IMR-90 (cell line): ENCODE results near the gene CEP85. TPM values are rescaled to one million over a fixed set of nuclear protein-coding genes. Genes with fewer than 3 reads are reported as not detected.

Experiments used
- ATAC-seq: fragments of 200-7000 bp; cut with Tn5 transposase; 2 replicates; pipeline ENCODE4 v1.9.1; 2020; ENCODE audit warnings: low read depth, mild to moderate bottlenecking, moderate library complexity
- BruUV-seq: library from RNA; stranded (reverse); fragments of 400-500 nt; replicated peaks from 2 replicates; lab custom pipeline; 2021; lab: Mats Ljungman, UMichigan
- CTCF ChIA-PET: fragments of 300-600 bp; formaldehyde crosslinking; extraction: SDS; loops from one replicate; lab custom pipeline; 2021; ENCODE audit warnings: antibody characterized with exemption; lab: Yijun Ruan, JAX
- POLR2A ChIA-PET: fragments of 300-600 bp; sonication (Branson Sonifier 250); formaldehyde crosslinking; loops from one replicate; lab custom pipeline; 2022; ENCODE audit warnings: antibody characterized with exemption; ENCODE audit not compliant: unreplicated experiment; lab: Charles Lee
- DNase-seq: peaks from one replicate; pipeline ENCODE4 v3.0.0; 2013
- H2AFZ ChIP-seq: replicated peaks from 2 replicates; pipeline ENCODE3; 2013; ENCODE audit warnings: low read length, mild to moderate bottlenecking; ENCODE audit not compliant: poor library complexity
- H2AK5ac ChIP-seq: 2 replicates; pipeline ENCODE4 v1.6.1; 2013; ENCODE audit warnings: low read depth, low read length, inconsistent platforms
- H2AK9ac ChIP-seq: replicated peaks from 2 replicates; pipeline ENCODE3; 2013; ENCODE audit warnings: mild to moderate bottlenecking, low read depth, low read length, moderate library complexity; ENCODE audit not compliant: poor library complexity
- H2BK120ac ChIP-seq: 2 replicates; pipeline ENCODE4 v1.6.1; 2013; ENCODE audit warnings: low read depth, low read length, inconsistent platforms
- H2BK15ac ChIP-seq: 3 replicates; pipeline ENCODE4 v1.6.1; 2013; ENCODE audit warnings: low read depth, low read length, inconsistent platforms
- H2BK20ac ChIP-seq: 2 replicates; pipeline ENCODE4 v1.6.1; 2013; ENCODE audit warnings: low read depth, mild to moderate bottlenecking, inconsistent platforms, low read length, moderate library complexity
- H2BK5ac ChIP-seq: 2 replicates; pipeline ENCODE4 v1.6.1; 2013; ENCODE audit warnings: mild to moderate bottlenecking, low read depth, low read length, inconsistent platforms; ENCODE audit not compliant: poor library complexity, severe bottlenecking
- H3K14ac ChIP-seq: replicated peaks from 2 replicates; pipeline ENCODE4 v1.6.1; 2013; ENCODE audit warnings: low read depth, low read length, inconsistent platforms
- H3K18ac ChIP-seq: 2 replicates; pipeline ENCODE4 v1.6.1; 2013; ENCODE audit warnings: low read depth, low read length, control low read depth
- H3K23ac ChIP-seq: 2 replicates; pipeline ENCODE4 v1.6.1; 2013; ENCODE audit warnings: low read depth, low read length, inconsistent platforms
- H3K27ac ChIP-seq: 2 replicates; pipeline ENCODE4 v1.5.1; 2013; ENCODE audit warnings: mild to moderate bottlenecking, control low read depth, low read length; ENCODE audit not compliant: insufficient read depth
- H3K27me3 ChIP-seq: 2 replicates; pipeline ENCODE4 v1.6.1; 2013; ENCODE audit warnings: low read length; ENCODE audit not compliant: control insufficient read depth, insufficient read depth
- H3K36me3 ChIP-seq: 2 replicates; pipeline ENCODE4 v1.6.1; 2013; ENCODE audit warnings: low read length, mixed read lengths; ENCODE audit not compliant: control insufficient read depth, insufficient read depth
- H3K4ac ChIP-seq: 2 replicates; pipeline ENCODE4 v1.6.1; 2013; ENCODE audit warnings: low read depth, low read length, inconsistent platforms
- H3K4me1 ChIP-seq: 2 replicates; pipeline ENCODE4 v1.6.1; 2013; ENCODE audit warnings: low read length, mixed read lengths; ENCODE audit not compliant: control insufficient read depth, insufficient read depth
- H3K4me2 ChIP-seq: 2 replicates; pipeline ENCODE4 v1.6.1; 2013; ENCODE audit warnings: low read depth, mild to moderate bottlenecking, control low read depth, low read length, moderate library complexity
- H3K4me3 ChIP-seq: 2 replicates; pipeline ENCODE4 v1.5.1; 2013; ENCODE audit warnings: low read depth, mild to moderate bottlenecking, control low read depth, low read length, moderate library complexity; ENCODE audit not compliant: insufficient read depth
- H3K56ac ChIP-seq: 2 replicates; pipeline ENCODE4 v1.6.1; 2013; ENCODE audit warnings: low read length, inconsistent platforms; ENCODE audit not compliant: insufficient read depth; ENCODE audit errors: extremely low read depth
- H3K79me1 ChIP-seq, 2 experiments: 2 replicates each; pipeline ENCODE4 v1.6.1; 2013; ENCODE audit warnings: low read length in 2 of 2, inconsistent platforms in 1 of 2, low read depth in 1 of 2
- H3K9ac ChIP-seq: 2 replicates; pipeline ENCODE4 v1.6.1; 2013; ENCODE audit warnings: low read depth, low read length, control low read depth
- H3K9me1 ChIP-seq: 2 replicates; pipeline ENCODE4 v1.6.1; 2013; ENCODE audit warnings: low read length, inconsistent platforms; ENCODE audit not compliant: insufficient read depth
- H3K9me3 ChIP-seq: 2 replicates; pipeline ENCODE4 v1.6.1; 2013; ENCODE audit warnings: low read length; ENCODE audit not compliant: control insufficient read depth, insufficient read depth
- H4K20me1 ChIP-seq: 2 replicates; pipeline ENCODE4 v1.6.1; 2013; ENCODE audit warnings: low read length, inconsistent platforms; ENCODE audit not compliant: insufficient read depth
- H4K5ac ChIP-seq: 2 replicates; pipeline ENCODE4 v1.6.1; 2013; ENCODE audit warnings: mild to moderate bottlenecking, low read depth, low read length, control low read depth
- H4K8ac ChIP-seq, 2 experiments: 2 replicates each; pipeline ENCODE4 v1.6.1; 2013; ENCODE audit warnings: low read depth in 2 of 2, low read length in 2 of 2, control low read depth in 1 of 2, inconsistent platforms in 1 of 2
- H4K91ac ChIP-seq: 2 replicates; pipeline ENCODE4 v1.6.1; 2013; ENCODE audit warnings: low read depth, low read length, inconsistent platforms; ENCODE audit not compliant: insufficient read depth
- BHLHE40 ChIP-seq: fragments of 150-350 bp; IDR thresholded peaks from 2 replicates; pipeline ENCODE4 v1.6.1; 2016; ENCODE audit warnings: mild to moderate bottlenecking, low read depth, low read length
- CEBPB ChIP-seq: IDR thresholded peaks from 2 replicates; pipeline ENCODE4 v1.6.1; 2012; ENCODE audit warnings: low read depth, low read length, improper control_type of control experiment
- CHD1 ChIP-seq: IDR thresholded peaks from 2 replicates; pipeline ENCODE4 v1.6.1; 2012; ENCODE audit warnings: low read depth, low read length, improper control_type of control experiment
- CTCF ChIP-seq: conservative IDR thresholded peaks from 2 replicates; pipeline ENCODE4 v1.5.1; 2012; ENCODE audit warnings: mild to moderate bottlenecking, low read depth, low read length, improper control_type of control experiment
- ELK1 ChIP-seq: fragments of 150-350 bp; IDR thresholded peaks from 2 replicates; pipeline ENCODE4 v1.6.1; 2016; ENCODE audit warnings: low read depth, mild to moderate bottlenecking, low read length, moderate library complexity, borderline replicate concordance
- FOS ChIP-seq: fragments of 150-350 bp; IDR thresholded peaks from 2 replicates; pipeline ENCODE4 v1.6.1; 2016; ENCODE audit warnings: low read depth, low read length
- MAZ ChIP-seq: IDR thresholded peaks from 2 replicates; pipeline ENCODE4 v1.6.1; 2012; ENCODE audit warnings: low read depth, mild to moderate bottlenecking, low read length, improper control_type of control experiment, moderate library complexity, borderline replicate concordance
- MXI1 ChIP-seq: IDR thresholded peaks from 2 replicates; pipeline ENCODE4 v1.6.1; 2012; ENCODE audit warnings: low read depth, mild to moderate bottlenecking, low read length, moderate library complexity, borderline replicate concordance
- NFE2L2 ChIP-seq: fragments of 150-350 bp; IDR thresholded peaks from 2 replicates; pipeline ENCODE4 v1.6.1; 2016; ENCODE audit warnings: low read depth, mild to moderate bottlenecking, low read length
- POLR2A ChIP-seq: IDR thresholded peaks from 2 replicates; pipeline ENCODE4 v1.6.1; 2012; ENCODE audit warnings: mild to moderate bottlenecking, low read depth, low read length
- RAD21 ChIP-seq: IDR thresholded peaks from 2 replicates; pipeline ENCODE4 v1.6.1; 2012; ENCODE audit warnings: low read length, improper control_type of control experiment
- RFX5 ChIP-seq: IDR thresholded peaks from 2 replicates; pipeline ENCODE4 v1.8.0; 2012; ENCODE audit warnings: low read depth, mild to moderate bottlenecking, low read length, moderate library complexity
- SMC3 ChIP-seq: fragments of 150-350 bp; IDR thresholded peaks from 2 replicates; pipeline ENCODE4 v1.6.1; 2016; ENCODE audit warnings: low read depth, mild to moderate bottlenecking, antibody characterized with exemption, low read length, moderate library complexity
- USF2 ChIP-seq: fragments of 150-350 bp; IDR thresholded peaks from 2 replicates; pipeline ENCODE4 v1.6.1; 2017; ENCODE audit warnings: mild to moderate bottlenecking, antibody characterized with exemption, low read length, low read depth
- WGBS, 2 experiments: methylation state at CpG; one replicate each; pipeline versions ENCODE4 v1.1.5 to v1.1.7; 2013; ENCODE audit warnings: missing lambda C conversion rate in 2 of 2; ENCODE audit not compliant: insufficient read length in 1 of 2; ENCODE audit errors: extremely low coverage in 2 of 2; 5-methylcytosine and 5-hydroxymethylcytosine counted together
- dilution Hi-C: fragments of 300-500 bp; cut with HindIII; formaldehyde crosslinking; loops from one replicate; pipeline ENCODE4 v1.14.3; 2018; ENCODE audit warnings: low sequenced_read_pairs; ENCODE audit not compliant: unreplicated experiment
- in situ Hi-C: fragments of 300-500 bp; cut with MboI; formaldehyde crosslinking; loops from 3 replicates; pipeline ENCODE4 v1.14.3; 2019; ENCODE audit warnings: low sequenced_read_pairs, inconsistent platforms, mixed read lengths
- intact Hi-C: fragments of 100-400 bp; cut with micrococcal nuclease; formaldehyde crosslinking; loops from 2 replicates; pipeline ENCODE4 v1.10.0; 2022
- polyA plus RNA-seq, 3 experiments: library from polyadenylated mRNA; depleted of rRNA; stranded (reverse); fragments of >200 nt; gene quantifications; 2 replicates each; pipeline ENCODE4 v1.2.3, GENCODE V29; 2012; ENCODE audit warnings: low replicate concordance in 1 of 3
- total RNA-seq: library from RNA; depleted of rRNA; stranded (reverse); fragments of >200 nt; gene quantifications from 2 replicates; pipeline ENCODE4 v1.2.3, GENCODE V29; 2012

CEP85 gene
- total and polyA plus RNA-seq, 2 of the 4 experiments (the other 2 are of a cell fraction): 11.5 to 11.8 TPM

- H2AK5ac ChIP-seq: no peak overlapping the region
- no peak overlapping the region for H2BK5ac ChIP-seq
- H3K56ac ChIP-seq: no peak overlapping the region
- H2BK120ac ChIP-seq: no peak overlapping the region
- no peak overlapping the region for H4K8ac ChIP-seq
- DNase-seq (no peak), ATAC-seq (no peak)
- no peak overlapping the region for H2AK9ac ChIP-seq
- no peak overlapping the region for H2BK15ac ChIP-seq
- H3K4ac ChIP-seq: no peak overlapping the region
- no peaks in the 10 kb centered on the region for H4K20me1 ChIP-seq
- no peak overlapping the region for H4K91ac ChIP-seq
- H3K23ac ChIP-seq: no peak overlapping the region
- H3K27ac ChIP-seq: no peak overlapping the region
- no peaks in the 10 kb centered on the region for H3K27me3 ChIP-seq
- H3K18ac ChIP-seq: no peak overlapping the region
- no peak overlapping the region for H3K14ac ChIP-seq
- H3K9ac ChIP-seq: no peak overlapping the region
- intact Hi-C loops: no loop called here
- in situ Hi-C loops: no loop called here
- no peaks in the 10 kb centered on the region for H3K36me3 ChIP-seq
- no peak overlapping the region for H4K5ac ChIP-seq
- no peak overlapping the region for H3K4me2 ChIP-seq
- POLR2A ChIA-PET: no interaction called here
- WGBS, 2 experiments: 89% methylated on average over 5 of the region's 11 CpGs; no CpG with 5 or more reads in 1 of the 2 experiments
- TF ChIP-seq ELK1 (no peak), USF2 (no peak), CEBPB (no peak), RFX5 (no peak), NFE2L2 (no peak), BHLHE40 (no peak), RAD21 (no peak), MXI1 (no peak), CTCF (no peak), CHD1 (no peak), MAZ (no peak), SMC3 (no peak), FOS (no peak), POLR2A (no peak)
- H3K4me3 ChIP-seq: no peak overlapping the region
- H3K4me1 ChIP-seq: peaks cover under 1% of the 10 kb centered on the region
- H3K79me1 ChIP-seq: peaks cover 0 to 16% of the 10 kb centered on the region in 2 experiments; a peak in 2 of 4 replicates
- dilution Hi-C loops: no loop called here
- CTCF ChIA-PET: no interaction called here
- no TSS peak for BruUV-seq
- no peak overlapping the region for H2AFZ ChIP-seq
- no peaks in the 10 kb centered on the region for H3K9me3 ChIP-seq
- no peak overlapping the region for H2BK20ac ChIP-seq
- H3K9me1 ChIP-seq: peaks cover 6% of the 10 kb centered on the region
These were observed 56.3 kb downstream of the CEP85 start for GRCh38 chr1:26290122-26290881.
